Renal cortex interstitium (tissue), 11 donors: ENCODE results near the gene MOSMO. TPM values are rescaled to one million over a fixed set of nuclear protein-coding genes. Genes with fewer than 3 reads are reported as not detected.
"Not testable (repeated sequence)": the region's sequence is repeated elsewhere in the genome, so short reads cannot be mapped to it uniquely, and the experiment has no call there.

ENCODE experiments used
- DNase-seq, 11 donors: peaks; one replicate each; pipeline ENCODE4 v3.0.0-alpha.2; 2013; ENCODE audit warnings: low read depth in 9 of 11, low spot score in 4 of 11; ENCODE audit errors: extremely low read depth in 1 of 11
- polyA plus RNA-seq, 3 donors: library from polyadenylated mRNA; unstranded; fragments of 120-200 nt; gene quantifications; one replicate each; pipeline ENCODE4 v1.2.1, GENCODE V29; 2013; ENCODE audit not compliant: insufficient read length in 3 of 3

MOSMO gene
- polyA plus RNA-seq, 3 donors = 17.7 to 23.1 (median 21.1) TPM

DNA sequence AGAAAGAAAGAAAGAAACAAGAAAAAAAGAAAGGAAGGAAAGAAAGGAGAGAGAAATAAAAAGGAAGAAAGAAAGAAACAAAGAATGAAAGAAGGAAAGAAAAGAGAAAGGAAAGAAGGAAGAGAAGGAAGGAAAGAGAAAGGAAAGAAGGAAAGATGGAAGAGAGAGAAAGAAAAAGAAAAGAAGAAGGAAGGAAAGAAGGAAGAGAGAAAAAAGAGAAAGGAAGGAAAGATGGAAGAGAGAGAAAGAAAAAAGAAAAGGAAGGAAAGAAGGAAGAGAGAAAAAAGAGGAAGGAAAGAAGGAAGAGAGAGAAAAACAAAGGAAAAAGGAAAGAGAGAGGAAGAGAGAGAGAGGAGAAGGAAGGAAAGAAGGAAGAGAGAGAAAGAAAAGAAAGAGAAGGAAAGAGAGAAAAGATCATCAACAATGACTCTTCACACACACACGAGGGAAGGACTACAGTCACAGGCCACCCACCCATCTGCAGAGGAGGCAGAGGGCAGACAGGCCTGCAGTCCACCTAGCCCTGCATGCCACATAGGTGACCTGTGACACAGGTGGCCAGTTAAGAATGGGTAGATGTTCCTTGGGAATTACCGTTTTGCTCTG is 108.3 kb downstream of the MOSMO start:
- no peak for DNase-seq

DNA sequence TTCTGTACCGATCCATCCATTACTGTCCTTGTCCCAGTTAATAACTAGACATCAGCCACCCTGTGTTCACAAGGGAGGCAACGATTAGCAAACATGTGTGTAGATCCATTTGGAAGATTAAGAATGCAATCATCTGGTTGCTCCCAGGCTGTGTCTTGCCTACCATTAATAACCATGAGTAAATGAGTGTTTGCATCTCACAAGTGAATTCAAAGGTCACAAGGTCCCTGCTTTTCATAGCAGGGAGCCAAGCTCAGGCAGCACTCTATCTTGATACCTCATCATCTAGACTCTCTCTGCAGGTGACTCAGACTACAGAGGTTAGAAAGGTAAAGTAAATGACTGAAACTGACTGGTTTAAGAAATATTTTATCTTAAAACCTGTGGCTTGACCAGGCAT is 109.7 kb downstream of the MOSMO start:
- DNase-seq = no peak

DNA sequence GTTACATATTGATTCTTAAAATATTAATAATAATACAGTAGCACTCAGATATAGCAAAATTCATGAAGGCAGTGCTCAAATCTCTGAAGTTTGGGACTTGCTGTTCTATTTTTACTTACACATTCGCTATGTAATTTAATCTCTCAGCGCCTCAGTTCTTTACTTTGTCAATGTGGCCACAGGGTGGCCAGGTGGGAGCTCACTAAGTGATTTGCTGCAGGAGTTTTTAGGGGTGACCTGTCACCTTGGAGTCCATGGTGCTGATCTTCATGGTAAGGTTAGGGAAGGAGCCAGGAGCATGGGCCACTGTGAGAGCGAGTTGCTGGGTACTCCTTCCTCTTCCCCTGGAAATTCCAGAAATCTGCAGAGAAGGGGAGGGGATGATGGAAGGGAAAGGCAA is 112.5 kb downstream of the MOSMO start:
- no peak for DNase-seq

DNA sequence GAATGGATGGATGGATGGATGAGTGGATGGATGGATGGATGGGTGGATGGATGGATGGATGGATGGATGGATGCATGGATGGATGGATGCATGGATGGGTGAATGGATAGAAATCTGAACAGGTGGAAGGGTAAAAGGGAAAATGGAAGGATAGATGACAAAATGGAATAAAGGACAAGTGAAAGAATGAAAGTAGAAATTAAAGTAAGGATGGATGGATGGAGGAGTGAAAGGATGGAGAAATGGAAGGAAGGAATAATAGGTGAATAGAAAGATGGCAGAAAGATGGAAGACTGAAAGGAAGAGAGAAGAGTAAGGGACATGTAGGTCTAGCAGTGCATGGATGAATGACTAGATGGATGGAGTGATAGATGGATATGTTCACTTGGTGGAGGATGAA is 114.3 kb downstream of the MOSMO start:
- DNase-seq = no peak

DNA sequence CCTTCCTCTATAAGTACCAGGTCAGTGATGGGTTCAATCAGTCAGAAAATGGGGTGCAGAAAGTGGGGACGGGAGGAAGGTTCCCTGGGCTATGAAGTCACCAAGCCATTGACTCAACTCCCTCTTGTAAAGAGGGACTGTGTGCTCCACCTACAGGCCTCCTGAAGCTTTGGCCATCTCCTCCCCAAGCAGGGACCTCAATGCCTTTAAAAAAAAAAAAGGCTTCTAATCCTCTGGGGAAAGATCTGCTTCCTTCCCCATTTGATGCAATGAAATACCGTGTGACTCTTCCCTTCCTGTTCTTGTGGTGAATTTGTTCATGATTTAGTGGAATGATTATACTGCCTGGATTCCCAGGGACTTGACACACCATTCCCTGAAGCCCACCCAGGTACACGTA is 115.2 kb downstream of the MOSMO start:
- DNase-seq = no peak

DNA sequence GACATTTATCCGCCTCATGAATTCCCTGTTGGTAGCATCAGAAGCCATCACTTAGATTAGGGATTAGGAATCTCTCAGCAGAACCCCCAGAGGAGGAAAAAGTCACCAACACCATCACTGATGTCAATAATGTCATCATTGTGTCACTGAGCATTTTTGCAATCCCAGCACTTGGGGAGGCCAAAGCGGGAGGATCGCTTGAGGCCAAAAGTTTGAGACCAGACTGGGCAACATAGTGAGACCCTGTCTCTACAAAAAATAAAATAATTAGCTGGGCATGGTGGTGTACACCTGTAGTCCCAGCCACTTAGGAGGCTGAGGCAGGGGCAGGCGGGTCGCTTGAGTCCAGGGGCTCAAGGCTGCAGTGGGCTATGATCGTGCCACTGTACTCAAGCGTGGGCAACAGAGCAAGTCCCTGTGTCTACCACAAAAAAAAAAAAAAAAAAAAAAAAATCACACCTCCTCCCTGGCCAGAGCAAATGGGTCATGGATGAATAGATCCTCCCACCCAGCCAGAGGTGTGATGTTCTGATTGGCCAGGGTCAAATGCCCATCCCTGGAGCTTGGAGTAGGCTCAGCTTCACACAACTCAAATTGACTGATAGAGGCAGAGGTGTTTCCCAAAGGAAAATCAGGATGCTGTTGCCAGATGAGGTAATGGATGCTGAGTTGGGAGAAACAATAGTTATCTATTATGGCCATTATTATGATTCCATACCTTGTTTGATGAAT is 116.0 kb downstream of the MOSMO start:
- no peak for DNase-seq

DNA sequence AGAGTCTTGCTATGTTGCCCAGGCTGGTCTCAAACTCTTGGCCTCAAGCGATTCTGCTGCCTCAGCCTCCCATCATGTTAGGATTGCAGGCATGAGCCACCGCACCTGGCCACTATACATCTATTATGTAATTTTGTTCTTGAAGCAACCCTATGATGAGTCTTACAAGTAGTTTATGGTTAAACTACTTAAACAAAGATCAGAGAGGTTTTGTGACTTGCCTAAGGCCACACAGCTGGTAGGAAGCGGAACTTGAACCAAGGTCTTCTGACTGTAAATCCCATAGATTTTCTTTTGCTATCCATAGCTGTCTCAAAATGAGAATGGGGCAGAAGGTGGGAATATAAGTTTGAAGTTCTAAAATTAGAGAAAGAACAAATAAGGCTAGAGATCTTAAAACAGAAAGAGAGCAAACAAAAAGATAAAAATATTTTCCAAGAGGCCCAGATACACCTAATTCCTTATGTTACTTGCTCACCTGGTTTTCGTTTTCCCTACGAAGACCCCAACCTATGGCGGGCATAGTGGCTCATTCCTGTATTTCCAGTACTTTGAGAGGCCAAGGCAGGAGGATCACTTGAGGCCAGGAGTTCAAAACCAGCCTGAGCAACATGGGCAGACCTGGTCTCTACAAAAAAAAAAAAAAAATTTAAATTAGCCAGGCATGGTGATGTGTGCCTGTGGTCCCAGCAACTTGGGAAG is 116.8 kb downstream of the MOSMO start:
- no peak for DNase-seq

DNA sequence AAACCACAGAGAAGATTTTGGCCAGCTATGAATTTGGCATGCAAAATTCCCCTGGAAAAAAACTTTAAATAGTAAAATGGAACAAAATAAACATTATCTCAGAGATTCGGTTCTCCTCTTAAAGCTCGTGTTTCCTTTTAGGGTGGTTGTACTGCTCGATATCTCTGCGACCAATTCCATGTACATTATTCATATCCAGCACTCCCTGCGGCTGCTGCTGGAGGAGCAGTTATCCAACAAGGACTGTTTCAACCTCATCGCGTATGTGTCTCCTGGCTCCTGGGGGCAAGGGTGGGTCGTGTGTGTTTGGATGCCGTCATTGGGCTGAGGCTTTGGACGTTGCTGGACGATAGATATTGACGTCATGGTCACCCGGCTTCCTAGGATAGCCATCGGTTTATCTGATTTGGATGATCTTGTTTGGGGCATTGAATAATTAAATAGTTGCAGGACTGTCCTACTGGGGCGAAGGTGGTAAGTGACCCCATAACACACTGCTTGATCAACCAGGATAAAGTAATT is 118.2 kb downstream of the MOSMO start:
- no peak for DNase-seq

DNA sequence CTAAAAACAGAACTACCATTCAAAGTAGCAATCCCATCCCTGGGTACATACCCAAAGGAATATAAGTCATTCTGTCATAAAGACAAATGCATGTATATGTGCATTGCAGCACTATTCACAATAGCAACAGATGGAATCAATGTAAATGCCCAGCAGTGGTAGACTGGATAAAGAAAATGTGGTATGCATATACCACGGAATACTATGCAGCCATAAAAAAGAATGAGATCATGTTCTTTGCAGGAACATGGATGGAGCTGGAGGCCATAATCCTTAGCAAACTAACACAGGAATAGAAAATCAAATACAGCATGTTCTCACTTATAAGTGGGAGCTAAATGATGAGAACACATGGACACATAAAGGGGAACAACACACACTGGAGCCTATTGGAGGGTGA is 120.6 kb downstream of the MOSMO start:
- not testable (repeated sequence) for DNase-seq

DNA sequence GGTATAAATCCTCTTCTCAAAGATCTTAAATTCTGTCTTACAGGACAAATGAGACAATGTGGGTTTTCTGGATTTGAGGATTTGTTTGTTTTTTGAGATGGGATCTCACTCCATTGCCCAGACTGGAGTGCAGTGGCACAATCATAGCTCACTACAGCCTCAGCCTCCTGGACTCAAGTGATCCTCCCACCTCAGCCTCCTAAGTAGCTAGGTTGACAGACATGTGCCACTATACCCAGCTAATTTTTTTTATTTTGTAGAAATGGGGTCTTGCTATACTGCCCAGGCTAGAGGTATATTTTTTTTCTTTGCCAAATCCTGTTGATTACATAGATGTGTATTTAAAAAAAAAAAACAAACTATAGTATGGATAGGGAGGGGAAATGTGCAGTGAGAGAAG is 122.6 kb downstream of the MOSMO start:
- DNase-seq = no peak

DNA sequence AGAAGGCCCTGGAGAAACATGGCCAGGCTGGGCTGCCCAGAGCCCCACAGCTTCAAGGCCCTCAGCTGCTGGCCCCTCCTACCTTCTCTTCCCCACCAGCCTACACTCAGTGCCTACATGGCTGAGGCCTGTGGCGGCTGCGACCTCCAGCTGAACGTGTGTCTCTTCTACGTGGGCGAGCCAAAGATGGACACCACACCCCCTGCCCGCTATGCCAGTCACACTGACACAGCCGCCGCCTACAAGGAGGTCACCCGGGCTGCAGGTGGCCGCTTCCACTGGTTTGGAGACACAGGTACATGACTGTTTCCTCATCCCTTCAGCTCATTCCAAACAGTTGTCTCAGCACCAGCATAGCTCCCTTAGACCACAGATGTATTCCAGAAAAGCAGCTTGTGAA is 124.9 kb downstream of the MOSMO start:
- no peak for DNase-seq

Other genes with a start within 250 kb of the MOSMO start
- gene NPIPB4, start 150.4 kb upstream of the MOSMO start, polyA plus RNA-seq = 100 to 1,000 TPM in 1 of 3 donors, 10 to 100 TPM in 2; 50.2 to 201 (median 93.1) TPM
- 100 to 1,000 TPM; 286 to 329 (median 329) TPM for gene UQCRC2, start 54.8 kb upstream of the MOSMO start, polyA plus RNA-seq
- gene PDZD9, start 7.0 kb upstream of the MOSMO start, polyA plus RNA-seq = under 1 TPM; 0.33 to 0.50 (median 0.48) TPM
- 1 to 10 TPM; 1.8 to 4.7 (median 2.1) TPM for gene VWA3A, start 84.4 kb downstream of the MOSMO start, polyA plus RNA-seq
- gene SDR42E2, start 154.4 kb downstream of the MOSMO start, polyA plus RNA-seq = under 1 TPM; 0.08 to 0.24 (median 0.14) TPM
- 10 to 100 TPM; 12.6 to 18.0 (median 12.7) TPM for gene EEF2K, start 198.2 kb downstream of the MOSMO start, polyA plus RNA-seq